Measurements from ENCODE around the gene AJUBA.

The AJUBA gene
- 0 to 6.3 (median 4.2) reads per million in 9 experiments for total RNA-seq

- H3K9me3 Mint-ChIP-seq = no peaks in the 10 kb centered on the region
- DNase-seq (peak; percentile 45 to 58 (median 48)), ATAC-seq (replicated peaks) (peak; percentile 62)
- no peak within 1 kb of the TSS for H3K27ac Mint-ChIP-seq
- peaks cover 0 to 11% of the 10 kb centered on the region in 2 donors for H3K27me3 Mint-ChIP-seq
- H3K4me1 Mint-ChIP-seq (ENCODE audit: low read depth in 2 of 2) = peaks cover 4% of the 10 kb centered on the region in 2 donors
- no peak within 1 kb of the TSS for H3K4me3 Mint-ChIP-seq
- peaks cover 5% of the 10 kb centered on the region for H3K36me3 Mint-ChIP-seq (ENCODE audit: insufficient read depth)
These were observed at the start of gene AJUBA for GRCh38 chr14:22982477-22983245. Gene AJUBA (minus strand): TSS chr14:22982551. CDS start chr14:22982266, 285 bp downstream.

- H3K4me1 Mint-ChIP-seq (ENCODE audit: low read depth in 2 of 2) = peaks cover 16 to 27% of the 10 kb centered on the region in 2 donors
- no peaks in the 10 kb centered on the region for H3K27me3 Mint-ChIP-seq
- no peak for ATAC-seq (replicated peaks)
- H3K27ac Mint-ChIP-seq = no peak overlapping the region
- H3K4me3 Mint-ChIP-seq = no peak overlapping the region
- no peak for DNase-seq
- no peaks in the 10 kb centered on the region for H3K9me3 Mint-ChIP-seq
- H3K36me3 Mint-ChIP-seq (ENCODE audit: insufficient read depth) = peaks cover 47% of the 10 kb centered on the region
These were observed 48.6 kb upstream of the AJUBA start for GRCh38 chr14:23030936-23031335.

GRCh38 chr14:23028799-23029198 is 46.4 kb upstream of the AJUBA start:
- H3K27ac Mint-ChIP-seq = peak overlapping the region; percentile 14 to 16
- H3K4me1 Mint-ChIP-seq (ENCODE audit: low read depth in 2 of 2) = peaks cover 22 to 26% of the 10 kb centered on the region in 2 donors
- H3K36me3 Mint-ChIP-seq (ENCODE audit: insufficient read depth) = peaks cover 44% of the 10 kb centered on the region
- DNase-seq (no peak), ATAC-seq (replicated peaks) (peak; percentile 56)
- no peaks in the 10 kb centered on the region for H3K9me3 Mint-ChIP-seq
- peak overlapping the region in 1 of 2 donors; percentile 1 for H3K4me3 Mint-ChIP-seq
- H3K27me3 Mint-ChIP-seq = no peaks in the 10 kb centered on the region

- Mint-ChIP-seq H3K27me3 (no peaks in the 10 kb centered on the region), H3K9me3 (no peaks in the 10 kb centered on the region), H3K4me3 (no peak overlapping the region), H3K27ac (peak overlapping the region in 1 of 2 donors; percentile 82), H3K4me1 (ENCODE audit: low read depth in 2 of 2) (peaks cover 15 to 30% of the 10 kb centered on the region in 2 donors), H3K36me3 (ENCODE audit: insufficient read depth) (peaks cover 16% of the 10 kb centered on the region)
- DNase-seq (no peak), ATAC-seq (replicated peaks) (no peak)
These were observed 42.9 kb upstream of the AJUBA start for GRCh38 chr14:23025151-23025814.

- ATAC-seq (replicated peaks) = no peak
- H3K36me3 Mint-ChIP-seq (ENCODE audit: insufficient read depth) = peaks cover 13% of the 10 kb centered on the region
- no peak overlapping the region for H3K27ac Mint-ChIP-seq
- no peak overlapping the region for H3K4me3 Mint-ChIP-seq
- DNase-seq = no peak
- H3K4me1 Mint-ChIP-seq (ENCODE audit: low read depth in 2 of 2) = peaks cover 15 to 30% of the 10 kb centered on the region in 2 donors
- no peaks in the 10 kb centered on the region for H3K27me3 Mint-ChIP-seq
- no peaks in the 10 kb centered on the region for H3K9me3 Mint-ChIP-seq
These were observed 42.3 kb upstream of the AJUBA start for GRCh38 chr14:23024612-23025075.

- Mint-ChIP-seq H3K4me1 (ENCODE audit: low read depth in 2 of 2) (peaks cover 7 to 22% of the 10 kb centered on the region in 2 donors), H3K9me3 (no peaks in the 10 kb centered on the region), H3K4me3 (no peak overlapping the region), H3K36me3 (ENCODE audit: insufficient read depth) (peaks cover 11% of the 10 kb centered on the region), H3K27ac (peak overlapping the region in 1 of 2 donors; percentile 69), H3K27me3 (no peaks in the 10 kb centered on the region)
- DNase-seq = no peak
- no peak for ATAC-seq (replicated peaks)
These were observed 41.4 kb upstream of the AJUBA start for GRCh38 chr14:23023795-23024152.

GRCh38 chr14:23023022-23023794 is 40.9 kb upstream of the AJUBA start:
- DNase-seq = no peak
- no peaks in the 10 kb centered on the region for H3K27me3 Mint-ChIP-seq
- peaks cover 5 to 20% of the 10 kb centered on the region in 2 donors for H3K4me1 Mint-ChIP-seq (ENCODE audit: low read depth in 2 of 2)
- H3K36me3 Mint-ChIP-seq (ENCODE audit: insufficient read depth) = peaks cover 11% of the 10 kb centered on the region
- no peak overlapping the region for H3K27ac Mint-ChIP-seq
- H3K9me3 Mint-ChIP-seq = no peaks in the 10 kb centered on the region
- no peak overlapping the region for H3K4me3 Mint-ChIP-seq
- no peak for ATAC-seq (replicated peaks)

- H3K4me3 Mint-ChIP-seq = no peak overlapping the region
- H3K9me3 Mint-ChIP-seq = no peaks in the 10 kb centered on the region
- no peak for DNase-seq
- H3K27me3 Mint-ChIP-seq = no peaks in the 10 kb centered on the region
- peaks cover 5 to 20% of the 10 kb centered on the region in 2 donors for H3K4me1 Mint-ChIP-seq (ENCODE audit: low read depth in 2 of 2)
- no peak overlapping the region for H3K27ac Mint-ChIP-seq
- peaks cover 4% of the 10 kb centered on the region for H3K36me3 Mint-ChIP-seq (ENCODE audit: insufficient read depth)
- no peak for ATAC-seq (replicated peaks)
These were observed 39.6 kb upstream of the AJUBA start for GRCh38 chr14:23021889-23022442.

GRCh38 chr14:23021434-23021833 is 39.1 kb upstream of the AJUBA start:
- no peak overlapping the region for H3K27ac Mint-ChIP-seq
- no peak overlapping the region for H3K4me3 Mint-ChIP-seq
- H3K36me3 Mint-ChIP-seq (ENCODE audit: insufficient read depth) = peaks cover 4% of the 10 kb centered on the region
- ATAC-seq (replicated peaks) (no peak), DNase-seq (no peak)
- no peaks in the 10 kb centered on the region for H3K27me3 Mint-ChIP-seq
- H3K4me1 Mint-ChIP-seq (ENCODE audit: low read depth in 2 of 2) = peaks cover 5 to 20% of the 10 kb centered on the region in 2 donors
- H3K9me3 Mint-ChIP-seq = no peaks in the 10 kb centered on the region

- Mint-ChIP-seq H3K4me3 (no peak overlapping the region), H3K27ac (no peak overlapping the region), H3K4me1 (ENCODE audit: low read depth in 2 of 2) (peaks cover 2 to 17% of the 10 kb centered on the region in 2 donors)
These were observed 38.1 kb upstream of the AJUBA start for GRCh38 chr14:23020143-23021128.

GRCh38 chr14:23018107-23018506 is 35.8 kb upstream of the AJUBA start:
- H3K4me3 Mint-ChIP-seq = no peak overlapping the region
- ATAC-seq (replicated peaks) (no peak), DNase-seq (no peak)
- no peak overlapping the region for H3K27ac Mint-ChIP-seq
- no peaks in the 10 kb centered on the region for H3K27me3 Mint-ChIP-seq
- peaks cover 0 to 3% of the 10 kb centered on the region in 2 donors for H3K4me1 Mint-ChIP-seq (ENCODE audit: low read depth in 2 of 2)
- H3K36me3 Mint-ChIP-seq (ENCODE audit: insufficient read depth) = no peaks in the 10 kb centered on the region
- H3K9me3 Mint-ChIP-seq = no peaks in the 10 kb centered on the region

More at GRCh38 chr14:23020143-23021128, 38.1 kb upstream of the AJUBA start:
- no peaks in the 10 kb centered on the region for H3K9me3 Mint-ChIP-seq
- H3K36me3 Mint-ChIP-seq (ENCODE audit: insufficient read depth) = no peaks in the 10 kb centered on the region
- no peak for ATAC-seq (replicated peaks)
- DNase-seq = no peak
- no peaks in the 10 kb centered on the region for H3K27me3 Mint-ChIP-seq

GRCh38 chr14:23017091-23017490 is 34.7 kb upstream of the AJUBA start:
- Mint-ChIP-seq H3K27ac (no peak overlapping the region), H3K9me3 (no peaks in the 10 kb centered on the region), H3K36me3 (ENCODE audit: insufficient read depth) (no peaks in the 10 kb centered on the region), H3K27me3 (no peaks in the 10 kb centered on the region), H3K4me3 (no peak overlapping the region), H3K4me1 (ENCODE audit: low read depth in 2 of 2) (no peaks in the 10 kb centered on the region)
- no peak for ATAC-seq (replicated peaks)
- no peak for DNase-seq
